K562 (cell line): ENCODE measurements around the gene GPT2. TPM values are rescaled to one million over a fixed set of nuclear protein-coding genes. Genes with fewer than 3 reads are reported as not detected.
"Not testable (repeated sequence)": the region's sequence is repeated elsewhere in the genome, so short reads cannot be mapped to it uniquely, and the experiment has no call there.

Experiments used
- ATAC-seq: fragments of 200-7000 bp; cut with Tn5 transposase; 3 replicates; pipeline ENCODE4 v1.9.1; 2020; ENCODE audit warnings: moderate library complexity
- BruUV-seq: library from RNA; stranded (reverse); fragments of 400-500 nt; replicated peaks from 2 replicates; lab custom pipeline; 2021; lab: Mats Ljungman, UMichigan
- CTCF ChIA-PET: fragments of 300-600 bp; formaldehyde crosslinking; extraction: SDS; loops from one replicate; lab custom pipeline; 2021; ENCODE audit warnings: low intra/inter-chr PET ratio; lab: Yijun Ruan, JAX
- POLR2A ChIA-PET: fragments of 300-600, 350-650 bp; sonication (Branson Sonifier 250); formaldehyde crosslinking; extraction: SDS; loops from one replicate; lab custom pipeline; 2021; ENCODE audit warnings: antibody characterized with exemption, inconsistent platforms; lab: Yijun Ruan, JAX
- DNase-seq, 4 experiments: peaks; one replicate each; pipeline versions ENCODE4 v3.0.0 to v3.0.0-alpha.2; 2011 to 2018; ENCODE audit warnings: low spot score in 3 of 4, mixed read lengths in 3 of 4; ENCODE audit errors: extremely low read depth in 1 of 4
- FAIRE-seq: peaks from 2 replicates; lab custom pipeline; 2011; peaks lifted over from hg19 to GRCh38; lab: Jason Lieb, UNC
- H2AFZ ChIP-seq: 2 replicates; pipeline ENCODE4 v1.6.0; 2011; ENCODE audit warnings: low read depth, low read length, control low read depth, inconsistent platforms
- H3K27ac ChIP-seq: fragments of 200-600 bp; 3 replicates; pipeline ENCODE4 v1.8.0; 2011; ENCODE audit warnings: low read depth, mild to moderate bottlenecking, control low read depth, inconsistent platforms, low read length, moderate library complexity, mixed read lengths; ENCODE audit errors: extremely low read depth
- H3K27me3 ChIP-seq, 2 experiments: fragments of 300-600 bp in 1 of 2; 2 replicates in 1 of 2; 3 replicates in 1 of 2; pipeline versions ENCODE4 v1.6.0 to v1.8.0; 2011; ENCODE audit warnings: inconsistent platforms in 2 of 2, low read length in 2 of 2, mild to moderate bottlenecking in 1 of 2, mixed read lengths in 1 of 2, moderate library complexity in 1 of 2; ENCODE audit not compliant: control insufficient read depth in 2 of 2, insufficient read depth in 2 of 2
- H3K36me3 ChIP-seq: fragments of 300-600 bp; 3 replicates; pipeline ENCODE4 v1.8.0; 2011; ENCODE audit warnings: mild to moderate bottlenecking, low read length, inconsistent platforms; ENCODE audit not compliant: control insufficient read depth, insufficient read depth
- H3K4me1 ChIP-seq, 2 experiments: fragments of 200-600 bp in 1 of 2; replicated peaks in 1 of 2; 2 replicates in 1 of 2; 3 replicates in 1 of 2; pipeline versions ENCODE4 v1.5.1 to v1.8.0; 2011; ENCODE audit warnings: inconsistent platforms in 2 of 2, low read length in 2 of 2, mild to moderate bottlenecking in 1 of 2, mixed read lengths in 1 of 2, moderate library complexity in 1 of 2; ENCODE audit not compliant: control insufficient read depth in 2 of 2, insufficient read depth in 2 of 2
- H3K4me2 ChIP-seq: 2 replicates; pipeline ENCODE4 v1.6.1; 2011; ENCODE audit warnings: low read length, control low read depth, inconsistent platforms, mixed read lengths; ENCODE audit not compliant: insufficient read depth
- H3K4me3 ChIP-seq: fragments of 200-600 bp; sonication (generic), shearing (Covaris generic); 2 replicates; pipeline ENCODE4 v1.5.1; 2016; ENCODE audit warnings: control low read depth, inconsistent platforms
- H3K79me2 ChIP-seq: fragments of 200-600 bp; 3 replicates; pipeline ENCODE4 v1.8.0; 2011; ENCODE audit warnings: low read length, inconsistent platforms; ENCODE audit not compliant: control insufficient read depth, insufficient read depth
- H3K9ac ChIP-seq, 2 experiments: 2 replicates each; pipeline versions ENCODE4 v1.6.0 to v1.6.1; 2011; ENCODE audit warnings: low read depth in 2 of 2, low read length in 2 of 2, control low read depth in 1 of 2, inconsistent platforms in 1 of 2, mild to moderate bottlenecking in 1 of 2, mixed read lengths in 1 of 2; ENCODE audit not compliant: insufficient read depth in 1 of 2
- H3K9me1 ChIP-seq: one replicate; pipeline ENCODE4 v1.6.0; 2011; ENCODE audit warnings: inconsistent platforms, mild to moderate bottlenecking, low read length, moderate library complexity; ENCODE audit not compliant: control insufficient read depth, insufficient read depth
- H3K9me3 ChIP-seq: replicated peaks from 2 replicates; pipeline ENCODE4 v1.5.1; 2011; ENCODE audit warnings: low read depth, low read length, inconsistent platforms; ENCODE audit not compliant: control insufficient read depth, insufficient read depth
- H4K20me1 ChIP-seq: replicated peaks from 2 replicates; pipeline ENCODE4 v1.6.1; 2011; ENCODE audit warnings: low read length, inconsistent platforms, mixed read lengths; ENCODE audit not compliant: control insufficient read depth, insufficient read depth
- WGBS: fragments of 100-300 bp; shearing (Covaris generic); methylation state at CpG from one replicate; pipeline ENCODE4 v1.1.6; 2016; ENCODE audit warnings: low coverage, mixed read lengths; ENCODE audit not compliant: insufficient coverage; ENCODE audit errors: missing lambda C conversion rate; 5-methylcytosine and 5-hydroxymethylcytosine counted together
- in situ Hi-C: fragments of 300-500 bp; cut with MboI; formaldehyde crosslinking; loops from 4 replicates; pipeline ENCODE4 v1.15.0; 2018; ENCODE audit warnings: inconsistent platforms, mixed read lengths
- intact Hi-C: fragments of 100-400 bp; cut with micrococcal nuclease; formaldehyde crosslinking; loops from 2 replicates; pipeline ENCODE4 v1.14.2; 2022
- polyA plus RNA-seq, 8 experiments: library from polyadenylated mRNA; depleted of rRNA in 4 of 8; stranded (reverse) in 5 of 8; unstranded in 3 of 8; fragments of >200 nt; fragmentation: Nextera tagmentation in 2 of 8; fragmentation: Illumina TruSeq in 1 of 8; extraction: Ambion mirVana in 2 of 8; extraction: Trizol in 1 of 8; gene quantifications; 2 replicates each; pipeline versions ENCODE4 v1.2.1 to v1.2.3, GENCODE V29; 2011 to 2014; ENCODE audit warnings: inconsistent platforms in 1 of 8, missing spikeins in 1 of 8
- total RNA-seq, 7 experiments: library from RNA; depleted of rRNA in 6 of 7; stranded (reverse); fragments of >200 nt in 6 of 7; fragmentation: Illumina TruSeq in 2 of 7; extraction: Trizol in 2 of 7; gene quantifications; 2 replicates each; pipeline versions ENCODE4 v1.2.1 to v1.2.3, GENCODE V29; 2011 to 2021; ENCODE audit warnings: low replicate concordance in 1 of 7

The GPT2 gene
- total and polyA plus RNA-seq, 9 of the 15 experiments (the other 6 are each of a cell fraction or from before 2014, with no cell fraction given): 0.79 to 14.4 (median 5.8) TPM

DNA sequence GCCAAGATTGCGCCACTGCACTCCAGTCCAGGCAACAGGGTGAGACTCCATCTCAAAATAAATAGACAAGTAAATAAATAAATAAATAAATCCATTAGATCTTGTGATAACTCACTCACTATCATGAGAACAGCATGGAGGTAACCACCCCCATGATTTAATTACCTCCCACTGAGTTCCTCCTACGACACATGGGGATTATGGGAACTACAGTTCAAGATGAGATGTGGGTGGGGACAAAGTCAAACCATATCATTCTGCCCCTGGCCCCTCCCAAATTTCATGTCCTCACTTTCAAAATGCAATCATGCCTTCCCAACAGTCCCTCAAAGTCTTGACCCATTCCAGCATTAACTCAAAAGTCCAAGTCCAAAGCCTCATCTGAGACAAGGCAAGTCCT lies 16.7 kb upstream of the GPT2 start:
- CTCF ChIA-PET, ATAC-seq, POLR2A ChIA-PET, H3K9me1 ChIP-seq, H3K27ac ChIP-seq, H3K9ac ChIP-seq, H4K20me1 ChIP-seq, in situ Hi-C loops, FAIRE-seq, H3K4me2 ChIP-seq, H3K4me3 ChIP-seq, H3K79me2 ChIP-seq, H3K36me3 ChIP-seq, DNase-seq, H3K9me3 ChIP-seq, H3K27me3 ChIP-seq, H2AFZ ChIP-seq, H3K4me1 ChIP-seq, BruUV-seq, intact Hi-C loops: not testable (repeated sequence)
- WGBS: 29% methylated on average over 2 of the region's 2 CpGs

DNA sequence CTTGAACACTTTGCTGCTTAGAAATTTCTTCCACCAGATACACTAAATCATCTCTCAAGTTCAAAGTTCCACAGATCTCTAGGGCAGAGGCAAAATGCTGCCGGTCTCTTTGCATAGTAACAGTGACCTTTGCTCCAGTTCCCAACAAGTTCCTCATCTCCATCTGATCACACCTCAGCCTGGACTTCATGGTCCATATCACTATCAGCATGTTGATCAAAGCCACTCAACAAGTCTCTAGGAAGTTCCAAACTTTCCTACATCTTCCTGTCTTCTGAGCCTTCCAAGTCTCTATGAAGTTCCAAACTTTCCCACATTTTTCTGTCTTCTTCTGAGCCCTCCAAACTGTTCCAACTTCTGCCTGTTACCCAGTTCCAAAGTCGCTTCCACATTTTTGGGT lies 15.3 kb upstream of the GPT2 start:
- ATAC-seq, H3K4me2 ChIP-seq, H4K20me1 ChIP-seq, intact Hi-C loops, H3K4me1 ChIP-seq, H3K27me3 ChIP-seq, H3K4me3 ChIP-seq, in situ Hi-C loops, H3K9me1 ChIP-seq, H3K79me2 ChIP-seq, CTCF ChIA-PET, FAIRE-seq, BruUV-seq, H3K9me3 ChIP-seq, DNase-seq, POLR2A ChIA-PET, H3K27ac ChIP-seq, H3K36me3 ChIP-seq, H3K9ac ChIP-seq, H2AFZ ChIP-seq: not testable (repeated sequence)
- 10% methylated on average over 2 of the region's 2 CpGs for WGBS
